Upper lobe of left lung (tissue), 4 donors: Measurements from ENCODE around the gene FBXL19.

Experiments
- POLR2A ChIP-seq, 4 donors: fragments of 450-650 bp; IDR thresholded peaks; one replicate each; pipeline ENCODE4 v1.5.1; 2016 to 2017; ENCODE audit warnings: antibody characterized with exemption in 4 of 4, mild to moderate bottlenecking in 2 of 4
- TF ChIP-seq, protein P1 (sequence below), 6 experiments: fragments of 450-650 bp in 4 of 6; fragments of 200-600 bp in 2 of 6; sonication (generic) in 2 of 6; IDR thresholded peaks; one replicate each; pipeline ENCODE4 v1.5.1; 2016 to 2019; ENCODE audit warnings: antibody characterized with exemption in 6 of 6

DNA sequence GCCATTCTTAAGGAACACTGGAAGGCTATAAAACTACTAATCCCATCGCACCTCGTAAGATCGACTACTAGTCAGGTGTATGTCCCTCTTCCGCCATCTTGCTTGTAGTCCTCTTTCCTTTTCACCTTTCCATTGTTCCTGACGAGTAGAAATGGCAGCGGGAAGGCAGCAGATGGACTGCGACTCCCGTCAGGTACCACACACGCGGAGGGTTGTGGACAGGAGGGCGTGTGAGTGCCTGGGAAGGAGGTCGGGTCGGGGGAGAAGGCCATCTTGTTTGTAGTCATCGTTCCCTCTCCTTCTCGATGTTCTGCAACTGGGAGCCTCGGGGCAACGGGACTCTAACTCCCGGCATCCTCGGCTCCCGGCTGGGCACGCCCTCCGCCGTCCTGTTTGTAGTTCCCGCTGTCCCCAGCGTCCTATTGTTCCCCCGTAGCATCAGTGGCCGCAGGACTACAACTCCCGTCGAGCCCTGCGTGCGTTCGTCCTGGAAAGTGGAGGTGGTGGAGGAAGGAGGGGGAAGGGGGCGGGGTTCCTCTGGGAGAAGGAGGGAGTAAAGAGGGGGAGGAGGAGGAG lies 324 bp upstream of the FBXL19 start:
- TF ChIP-seq POLR2A (IDR thresholded peaks at IDR 0.05), result no peak
- TF ChIP-seq, protein P1, sequence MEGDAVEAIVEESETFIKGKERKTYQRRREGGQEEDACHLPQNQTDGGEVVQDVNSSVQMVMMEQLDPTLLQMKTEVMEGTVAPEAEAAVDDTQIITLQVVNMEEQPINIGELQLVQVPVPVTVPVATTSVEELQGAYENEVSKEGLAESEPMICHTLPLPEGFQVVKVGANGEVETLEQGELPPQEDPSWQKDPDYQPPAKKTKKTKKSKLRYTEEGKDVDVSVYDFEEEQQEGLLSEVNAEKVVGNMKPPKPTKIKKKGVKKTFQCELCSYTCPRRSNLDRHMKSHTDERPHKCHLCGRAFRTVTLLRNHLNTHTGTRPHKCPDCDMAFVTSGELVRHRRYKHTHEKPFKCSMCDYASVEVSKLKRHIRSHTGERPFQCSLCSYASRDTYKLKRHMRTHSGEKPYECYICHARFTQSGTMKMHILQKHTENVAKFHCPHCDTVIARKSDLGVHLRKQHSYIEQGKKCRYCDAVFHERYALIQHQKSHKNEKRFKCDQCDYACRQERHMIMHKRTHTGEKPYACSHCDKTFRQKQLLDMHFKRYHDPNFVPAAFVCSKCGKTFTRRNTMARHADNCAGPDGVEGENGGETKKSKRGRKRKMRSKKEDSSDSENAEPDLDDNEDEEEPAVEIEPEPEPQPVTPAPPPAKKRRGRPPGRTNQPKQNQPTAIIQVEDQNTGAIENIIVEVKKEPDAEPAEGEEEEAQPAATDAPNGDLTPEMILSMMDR (IDR thresholded peaks at IDR 0.05), result no peak
